HG03378 (cell line): ENCODE measurements around the gene SETBP1.

Source experiments
- ATAC-seq: cut with Tn5 transposase; IDR thresholded peaks from one replicate; pipeline ENCODE4 v1.9.1; 2021; ENCODE audit warnings: mild to moderate bottlenecking, moderate library complexity; ENCODE audit not compliant: unreplicated experiment

The SETBP1 gene

DNA sequence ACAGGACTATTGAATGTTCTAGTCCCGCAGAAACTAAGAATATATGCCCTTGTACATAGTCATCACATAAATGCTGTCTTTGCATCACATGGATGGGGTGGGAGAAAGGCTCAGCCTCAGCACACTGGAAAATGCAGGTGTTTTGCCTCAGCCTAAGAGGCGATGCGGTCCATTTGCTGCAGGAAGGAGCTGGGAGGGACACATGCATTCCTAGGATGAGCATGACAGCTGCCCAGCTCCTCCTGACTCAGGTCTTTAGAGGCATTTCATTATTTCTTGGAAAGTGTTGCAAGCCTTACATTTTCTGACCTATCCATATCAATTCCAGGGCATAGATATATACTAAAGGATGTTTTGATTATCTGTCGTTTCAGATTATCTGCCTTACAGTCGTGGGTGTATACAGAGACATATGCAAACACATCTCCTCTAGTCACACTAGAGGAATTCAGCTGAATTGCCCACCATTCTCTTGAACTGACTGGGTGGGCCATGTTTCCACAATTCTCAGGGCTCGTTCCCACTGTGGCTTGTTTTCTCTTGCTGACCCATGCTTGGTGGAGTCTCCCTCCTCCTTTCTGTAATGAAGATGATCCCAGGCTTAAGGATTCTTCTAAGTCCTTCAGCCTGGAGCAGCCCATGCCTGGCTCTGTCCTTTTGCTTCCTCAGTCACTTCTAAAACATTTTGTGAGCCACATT is 156.9 kb downstream of the SETBP1 start:
- no peak for ATAC-seq

DNA sequence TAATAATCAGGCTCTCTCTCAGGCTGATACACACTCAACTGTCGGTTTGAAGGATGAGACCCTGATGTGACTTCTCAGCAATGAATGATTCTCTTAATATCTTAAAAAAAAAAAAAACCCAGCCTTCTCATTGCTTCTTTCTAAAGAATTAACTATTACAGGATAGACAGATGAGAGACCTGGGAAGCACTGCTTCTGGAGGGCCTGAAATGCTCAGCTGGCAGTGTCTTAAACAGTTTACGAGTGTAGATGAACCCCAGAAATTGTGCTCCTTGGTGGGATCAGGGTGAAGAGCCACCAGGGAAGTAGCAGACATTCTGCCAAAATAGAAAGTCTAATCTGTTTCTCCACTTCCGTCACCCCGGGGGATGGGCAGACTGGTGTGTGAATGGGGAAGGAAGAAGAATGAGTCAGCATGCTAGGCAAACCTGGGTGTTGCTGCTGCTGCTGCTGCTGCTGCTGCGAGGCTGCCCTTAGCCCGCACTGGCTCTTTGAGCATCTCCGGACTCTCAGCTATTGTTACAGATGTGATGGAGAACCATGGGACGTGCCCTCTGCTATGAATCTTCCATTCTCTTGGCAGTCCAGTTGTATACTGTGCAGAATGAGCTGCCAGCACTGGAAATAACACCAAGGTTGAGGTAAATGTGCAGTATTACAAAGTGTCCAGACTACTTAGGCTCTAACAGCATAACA is 158.4 kb downstream of the SETBP1 start:
- peak; percentile 97 for ATAC-seq

GRCh38 chr18:44840058-44840790 is 159.5 kb downstream of the SETBP1 start:
- no peak for ATAC-seq

- no peak for ATAC-seq
These were observed 160.5 kb downstream of the SETBP1 start for GRCh38 chr18:44841221-44841620.

- no peak for ATAC-seq
These were observed 161.3 kb downstream of the SETBP1 start for GRCh38 chr18:44841752-44842587.

DNA sequence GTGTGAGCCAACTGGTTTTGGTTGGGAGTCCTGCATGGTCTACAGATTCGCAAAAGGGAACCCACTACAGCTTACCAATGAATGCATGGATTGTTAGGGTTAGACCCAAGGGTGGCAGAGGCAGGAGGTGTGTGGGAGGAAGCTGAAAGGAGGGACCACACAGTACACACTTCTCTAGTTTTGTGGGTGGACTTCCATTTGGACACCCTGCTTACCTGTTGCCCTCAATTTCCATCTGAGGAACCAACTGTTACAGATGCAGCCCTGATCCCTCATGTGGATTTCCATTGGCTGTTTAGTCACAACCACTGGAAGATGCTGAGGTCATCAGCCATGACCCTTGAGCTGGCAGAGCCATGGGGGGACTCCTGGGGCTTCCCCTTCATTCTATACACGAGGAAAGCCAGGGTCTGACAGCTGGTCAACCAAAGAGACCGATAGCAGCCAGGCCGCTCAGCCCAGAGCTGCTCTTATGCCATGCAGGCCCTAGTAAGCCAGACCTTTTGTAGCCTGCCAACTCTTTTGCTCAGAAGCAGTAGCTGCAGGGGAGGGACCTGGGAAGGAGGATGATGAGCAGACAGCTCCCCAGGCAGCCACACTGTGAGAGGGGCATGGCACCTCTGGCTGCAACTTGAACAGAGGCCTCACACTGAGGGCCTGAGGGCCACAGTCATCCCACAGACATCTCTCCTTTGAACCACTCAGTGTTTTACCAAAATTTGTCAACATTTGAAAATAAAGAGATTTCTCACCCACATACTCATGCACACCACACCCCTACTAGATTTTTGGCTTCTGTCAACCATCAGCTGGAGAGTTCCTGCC is 162.1 kb downstream of the SETBP1 start:
- ATAC-seq: no peak

- ATAC-seq: no peak
These were observed 163.8 kb downstream of the SETBP1 start for GRCh38 chr18:44844486-44844885.

GRCh38 chr18:44846450-44846849 is 165.8 kb downstream of the SETBP1 start:
- ATAC-seq: no peak

- ATAC-seq: no peak
These were observed 168.1 kb downstream of the SETBP1 start for GRCh38 chr18:44848644-44849335.

DNA sequence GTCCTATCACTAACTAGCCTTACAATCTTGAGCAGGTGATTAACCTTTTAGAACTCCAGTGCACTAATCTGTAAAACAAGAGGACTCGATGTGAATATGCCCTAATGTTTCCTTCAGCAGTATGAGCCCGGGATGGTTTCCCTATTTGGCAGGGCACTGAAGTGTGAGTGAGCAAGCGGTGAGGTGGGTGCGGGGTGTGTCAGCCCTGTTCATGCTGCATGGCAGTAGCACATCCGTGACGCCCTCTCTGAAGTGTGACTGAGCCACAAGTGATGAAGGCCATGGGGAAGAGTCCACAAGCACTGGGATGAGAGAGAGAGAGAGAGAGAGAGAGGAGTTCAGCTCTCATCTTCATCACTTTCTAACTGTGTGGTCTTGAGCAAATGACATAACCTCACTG is 168.7 kb downstream of the SETBP1 start:
- no peak for ATAC-seq

- no peak for ATAC-seq
These were observed 169.3 kb downstream of the SETBP1 start for GRCh38 chr18:44850001-44850400.

GRCh38 chr18:44851856-44852621 is 171.4 kb downstream of the SETBP1 start:
- no peak for ATAC-seq

GRCh38 chr18:44852818-44853217 is 172.1 kb downstream of the SETBP1 start:
- ATAC-seq: no peak

GRCh38 chr18:44853430-44853829 is 172.7 kb downstream of the SETBP1 start:
- no peak for ATAC-seq

GRCh38 chr18:44855681-44856080 is 175.0 kb downstream of the SETBP1 start:
- ATAC-seq: no peak

- no peak for ATAC-seq
These were observed 175.5 kb downstream of the SETBP1 start for GRCh38 chr18:44856157-44856556.

DNA sequence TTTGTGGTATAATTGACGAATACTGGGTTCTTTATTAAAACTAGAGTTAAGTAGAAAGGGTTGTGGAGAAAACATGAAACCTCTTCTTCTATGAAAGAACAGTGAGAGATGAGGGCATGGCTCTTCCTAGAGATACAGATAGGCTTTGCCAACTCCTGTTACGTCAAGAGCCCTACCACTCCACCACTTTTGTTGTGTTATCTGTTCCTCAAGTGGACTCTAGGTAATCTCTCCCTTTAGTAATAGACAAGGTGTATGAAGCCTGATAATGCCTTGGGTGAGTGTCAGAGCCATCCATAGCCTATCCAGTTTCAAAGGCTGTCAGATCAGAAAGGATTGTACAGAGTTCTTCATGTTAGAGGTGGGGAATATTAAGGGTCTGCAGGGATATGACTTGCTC is 176.4 kb downstream of the SETBP1 start:
- no peak for ATAC-seq

GRCh38 chr18:44857744-44858491 is 177.2 kb downstream of the SETBP1 start:
- no peak for ATAC-seq
